Lung (tissue), 12 donors: ENCODE results near the gene GPC5. TPM values are rescaled to one million over a fixed set of nuclear protein-coding genes. Genes with fewer than 3 reads are reported as not detected.

Source experiments
- ATAC-seq: fragments of 200-7000 bp; cut with Tn5 transposase; one replicate; pipeline ENCODE4 v1.9.1; 2020; ENCODE audit warnings: moderate number of reproducible peaks; ENCODE audit not compliant: insufficient read depth, low FRiP score
- DNase-seq, 3 donors: peaks; one replicate each; pipeline ENCODE4 v3.0.0-alpha.2; 2013 to 2017
- H3K27ac ChIP-seq, 2 donors: one replicate each; pipeline ENCODE4 v1.5.1; 2013; ENCODE audit warnings: mild to moderate bottlenecking in 2 of 2, moderate library complexity in 2 of 2, control low read depth in 1 of 2, inconsistent platforms in 1 of 2, low read depth in 1 of 2, low read length in 1 of 2
- H3K27me3 ChIP-seq, 3 donors: one replicate each; pipeline ENCODE4 v1.5.1; 2013; ENCODE audit warnings: low read length in 2 of 3; ENCODE audit not compliant: control insufficient read depth in 3 of 3, insufficient read depth in 3 of 3
- H3K36me3 ChIP-seq, 4 donors: one replicate each; pipeline ENCODE4 v1.5.1; 2013; ENCODE audit warnings: low read length in 4 of 4, mild to moderate bottlenecking in 1 of 4, moderate library complexity in 1 of 4; ENCODE audit not compliant: control insufficient read depth in 4 of 4, insufficient read depth in 4 of 4
- H3K4me1 ChIP-seq, 5 donors: one replicate each; pipeline ENCODE4 v1.5.1; 2013; ENCODE audit warnings: low read length in 5 of 5, mild to moderate bottlenecking in 2 of 5, moderate library complexity in 1 of 5; ENCODE audit not compliant: control insufficient read depth in 5 of 5, insufficient read depth in 5 of 5
- H3K4me3 ChIP-seq: one replicate; pipeline ENCODE4 v1.5.1; 2013; ENCODE audit warnings: mild to moderate bottlenecking, control low read depth, moderate library complexity
- H3K9ac ChIP-seq, 2 donors: one replicate each; pipeline ENCODE4 v1.5.1; 2013; ENCODE audit warnings: low read length in 2 of 2, control low read depth in 1 of 2; ENCODE audit not compliant: insufficient read depth in 1 of 2
- H3K9me3 ChIP-seq, 4 donors: one replicate each; pipeline ENCODE4 v1.5.1; 2013; ENCODE audit warnings: low read length in 3 of 4, mild to moderate bottlenecking in 1 of 4, moderate library complexity in 1 of 4; ENCODE audit not compliant: control insufficient read depth in 4 of 4, insufficient read depth in 3 of 4
- CTCF ChIP-seq: IDR thresholded peaks from 2 replicates; pipeline ENCODE4 v1.5.1; 2012; ENCODE audit warnings: mild to moderate bottlenecking; ENCODE audit errors: control extremely low read depth, extremely low read depth
- WGBS, 2 donors: extraction: QIAGEN DNeasy Blood & Tissue Kit; methylation state at CpG; one replicate each; pipeline ENCODE4 v1.1.7; 2013; 5-methylcytosine and 5-hydroxymethylcytosine counted together
- polyA plus RNA-seq, 2 donors: library from polyadenylated mRNA; stranded (reverse); fragments of 200-250 nt; gene quantifications; one replicate each; pipeline ENCODE4 v1.2.1, GENCODE V29; 2013
- total RNA-seq, 2 donors: library from RNA; depleted of rRNA in 1 of 2; stranded (reverse); fragments of >200 nt in 1 of 2; gene quantifications; one replicate each; pipeline ENCODE4 v1.2.1, GENCODE V29; 2014 to 2021
- donor health status: control.
- donor health status: control.
- donor health status: Bipolar disorder and iron deficiency.
- donor health status: healthy.
- donor health status: DM: yes; HTN: yes; CAD: no.

The GPC5 gene
- total and polyA plus RNA-seq, 4 donors = 0.55 to 37.3 (median 4.4) TPM

GRCh38 chr13:92547266-92547665 lies 1148.8 kb downstream of the GPC5 start:
- no peak for DNase-seq
- no peak overlapping the region for H3K27ac ChIP-seq
- no peak overlapping the region for H3K4me3 ChIP-seq
- H3K36me3 ChIP-seq = no peaks in the 10 kb centered on the region
- no peak for ATAC-seq
- H3K4me1 ChIP-seq = no peaks in the 10 kb centered on the region
- no peak overlapping the region for H3K9ac ChIP-seq
- H3K9me3 ChIP-seq = peaks cover 0 to 2% (median 0%) of the 10 kb centered on the region in 4 donors
- no peaks in the 10 kb centered on the region for H3K27me3 ChIP-seq
- no peak for TF ChIP-seq CTCF
- 75 to 86% methylated on average over 3 of the region's 3 CpGs for WGBS, 2 donors

GRCh38 chr13:92549276-92549675 lies 1150.9 kb downstream of the GPC5 start:
- WGBS, 2 donors = 55 to 63% methylated on average over 1 of the region's 1 CpG

GRCh38 chr13:92553470-92554114 lies 1155.2 kb downstream of the GPC5 start:
- Histone ChIP-seq H3K4me3 (no peak overlapping the region), H3K9ac (no peak overlapping the region), H3K36me3 (no peaks in the 10 kb centered on the region), H3K4me1 (no peaks in the 10 kb centered on the region), H3K27ac (no peak overlapping the region), H3K27me3 (no peaks in the 10 kb centered on the region), H3K9me3 (no peaks in the 10 kb centered on the region)
- no peak for ATAC-seq
- DNase-seq = no peak
- 91 to 94% methylated on average over 3 of the region's 3 CpGs for WGBS, 2 donors
- no peak for TF ChIP-seq CTCF

More at GRCh38 chr13:92549276-92549675, 1150.9 kb downstream of the GPC5 start:
- no peak overlapping the region for H3K27ac ChIP-seq
- no peak overlapping the region for H3K4me3 ChIP-seq
- no peaks in the 10 kb centered on the region for H3K4me1 ChIP-seq
- H3K9ac ChIP-seq = no peak overlapping the region
- H3K36me3 ChIP-seq = no peaks in the 10 kb centered on the region
- H3K27me3 ChIP-seq = no peaks in the 10 kb centered on the region
- no peak for ATAC-seq
- DNase-seq = no peak
- TF ChIP-seq CTCF = no peak
- H3K9me3 ChIP-seq = no peaks in the 10 kb centered on the region

GRCh38 chr13:92560883-92561282 lies 1162.5 kb downstream of the GPC5 start:
- DNase-seq (no peak), ATAC-seq (no peak)
- TF ChIP-seq CTCF = no peak
- H3K9ac ChIP-seq = no peak overlapping the region
- no peaks in the 10 kb centered on the region for H3K36me3 ChIP-seq
- H3K9me3 ChIP-seq = no peaks in the 10 kb centered on the region
- 86 to 90% methylated on average over 5 of the region's 5 CpGs for WGBS, 2 donors
- H3K27ac ChIP-seq = no peak overlapping the region
- no peaks in the 10 kb centered on the region for H3K27me3 ChIP-seq
- H3K4me1 ChIP-seq = no peaks in the 10 kb centered on the region
- H3K4me3 ChIP-seq = no peak overlapping the region
